Lower lobe of right lung (tissue), 2 donors: ENCODE measurements around the gene RAPGEF2. TPM values are rescaled to one million over a fixed set of nuclear protein-coding genes. Genes with fewer than 3 reads are reported as not detected.

Experiments used
- ATAC-seq, 2 donors: fragments of 200-7000 bp; cut with Tn5 transposase; one replicate each; pipeline ENCODE4 v1.9.1; 2020 to 2022; ENCODE audit warnings: mild to moderate bottlenecking in 2 of 2, moderate library complexity in 2 of 2
- DNase-seq: peaks from one replicate; pipeline ENCODE4 v3.0.0-alpha.2; 2020
- H3K27ac ChIP-seq: fragments of 200-600 bp; one replicate; pipeline ENCODE4 v1.8.0; 2022
- H3K27me3 ChIP-seq: fragments of 200-600 bp; one replicate; pipeline ENCODE4 v1.8.0; 2022; ENCODE audit warnings: low read depth
- H3K36me3 ChIP-seq: fragments of 200-600 bp; one replicate; pipeline ENCODE4 v1.8.0; 2022; ENCODE audit warnings: mild to moderate bottlenecking
- H3K4me1 ChIP-seq: fragments of 200-600 bp; one replicate; pipeline ENCODE4 v1.8.0; 2022
- H3K4me3 ChIP-seq: fragments of 200-600 bp; one replicate; pipeline ENCODE4 v1.8.0; 2022; ENCODE audit warnings: mild to moderate bottlenecking
- H3K9me3 ChIP-seq: fragments of 200-600 bp; one replicate; pipeline ENCODE4 v1.8.0; 2022
- intact Hi-C: fragments of 100-400 bp; cut with DNase I; formaldehyde crosslinking; loops from one replicate; pipeline ENCODE4 v1.11.0; 2022
- total RNA-seq: library from RNA; stranded (reverse); fragmentation: NEBNext Ultra II Directional; extraction: Animal tissue kit (Norgen Biotek cat#: 25700); gene quantifications from one replicate; pipeline ENCODE4 v1.2.1, GENCODE V29; 2021
- TF ChIP-seq, protein P1 (sequence below): fragments of 200-600 bp; IDR thresholded peaks from one replicate; pipeline ENCODE4 v1.8.0; 2022; ENCODE audit warnings: antibody characterized with exemption, mild to moderate bottlenecking
- donor health status: DM: no; HTN: yes; CAD: no; lungs with severe emphysema.

RAPGEF2 gene
- total RNA-seq, 1 donor from 2014 or later, result 66.4 TPM

DNA sequence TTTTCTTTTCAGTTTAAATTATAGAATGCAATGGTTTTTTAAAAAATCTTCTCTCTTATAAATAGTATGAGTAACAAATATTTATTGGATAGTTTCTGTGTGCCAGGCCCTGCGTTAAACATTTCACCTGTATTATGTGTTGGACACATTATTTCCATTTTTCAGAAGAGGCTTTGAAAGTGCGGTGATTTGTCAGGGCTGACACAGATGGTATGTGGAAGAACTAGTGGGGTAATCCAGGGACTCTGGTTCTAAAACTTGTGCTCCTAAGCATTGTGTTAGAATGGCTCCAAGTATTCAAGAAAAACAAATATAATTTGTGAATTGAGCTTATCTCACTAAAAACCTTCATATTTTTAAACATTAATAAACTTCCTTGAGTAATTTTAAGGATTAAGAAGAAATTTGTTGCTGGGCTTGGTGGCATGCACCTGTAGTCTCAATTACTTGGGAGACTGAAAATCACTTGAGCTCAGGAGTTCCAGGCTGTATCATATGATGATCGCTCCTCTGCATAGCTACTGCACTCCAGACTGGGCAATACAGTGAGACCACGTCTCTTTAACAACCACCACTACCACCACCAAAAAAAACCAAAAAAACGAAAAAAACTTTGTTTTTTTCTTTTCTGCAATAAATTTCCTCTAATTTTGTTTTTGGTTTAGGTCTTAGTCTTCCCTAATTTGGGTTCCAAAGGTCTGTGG lies 40.0 kb downstream of the RAPGEF2 start:
- intact Hi-C loops, result no loop called here
- DNase-seq, result no peak
- H3K27ac ChIP-seq, result no peak overlapping the region
- peaks cover 37% of the 10 kb centered on the region for H3K4me1 ChIP-seq
- no peaks in the 10 kb centered on the region for H3K9me3 ChIP-seq
- TF ChIP-seq, protein P1, sequence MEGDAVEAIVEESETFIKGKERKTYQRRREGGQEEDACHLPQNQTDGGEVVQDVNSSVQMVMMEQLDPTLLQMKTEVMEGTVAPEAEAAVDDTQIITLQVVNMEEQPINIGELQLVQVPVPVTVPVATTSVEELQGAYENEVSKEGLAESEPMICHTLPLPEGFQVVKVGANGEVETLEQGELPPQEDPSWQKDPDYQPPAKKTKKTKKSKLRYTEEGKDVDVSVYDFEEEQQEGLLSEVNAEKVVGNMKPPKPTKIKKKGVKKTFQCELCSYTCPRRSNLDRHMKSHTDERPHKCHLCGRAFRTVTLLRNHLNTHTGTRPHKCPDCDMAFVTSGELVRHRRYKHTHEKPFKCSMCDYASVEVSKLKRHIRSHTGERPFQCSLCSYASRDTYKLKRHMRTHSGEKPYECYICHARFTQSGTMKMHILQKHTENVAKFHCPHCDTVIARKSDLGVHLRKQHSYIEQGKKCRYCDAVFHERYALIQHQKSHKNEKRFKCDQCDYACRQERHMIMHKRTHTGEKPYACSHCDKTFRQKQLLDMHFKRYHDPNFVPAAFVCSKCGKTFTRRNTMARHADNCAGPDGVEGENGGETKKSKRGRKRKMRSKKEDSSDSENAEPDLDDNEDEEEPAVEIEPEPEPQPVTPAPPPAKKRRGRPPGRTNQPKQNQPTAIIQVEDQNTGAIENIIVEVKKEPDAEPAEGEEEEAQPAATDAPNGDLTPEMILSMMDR, result no peak
- ATAC-seq, result no peak
- no peaks in the 10 kb centered on the region for H3K36me3 ChIP-seq
- H3K4me3 ChIP-seq, result no peak overlapping the region
- no peaks in the 10 kb centered on the region for H3K27me3 ChIP-seq

GRCh38 chr4:159143687-159144086 lies 40.8 kb downstream of the RAPGEF2 start:
- Histone ChIP-seq H3K27me3 (no peaks in the 10 kb centered on the region), H3K4me3 (no peak overlapping the region), H3K9me3 (no peaks in the 10 kb centered on the region), H3K36me3 (no peaks in the 10 kb centered on the region), H3K4me1 (peaks cover 37% of the 10 kb centered on the region), H3K27ac (no peak overlapping the region)
- intact Hi-C loops, result no loop called here
- TF ChIP-seq, protein P1, result no peak
- ATAC-seq (no peak), DNase-seq (no peak)

DNA sequence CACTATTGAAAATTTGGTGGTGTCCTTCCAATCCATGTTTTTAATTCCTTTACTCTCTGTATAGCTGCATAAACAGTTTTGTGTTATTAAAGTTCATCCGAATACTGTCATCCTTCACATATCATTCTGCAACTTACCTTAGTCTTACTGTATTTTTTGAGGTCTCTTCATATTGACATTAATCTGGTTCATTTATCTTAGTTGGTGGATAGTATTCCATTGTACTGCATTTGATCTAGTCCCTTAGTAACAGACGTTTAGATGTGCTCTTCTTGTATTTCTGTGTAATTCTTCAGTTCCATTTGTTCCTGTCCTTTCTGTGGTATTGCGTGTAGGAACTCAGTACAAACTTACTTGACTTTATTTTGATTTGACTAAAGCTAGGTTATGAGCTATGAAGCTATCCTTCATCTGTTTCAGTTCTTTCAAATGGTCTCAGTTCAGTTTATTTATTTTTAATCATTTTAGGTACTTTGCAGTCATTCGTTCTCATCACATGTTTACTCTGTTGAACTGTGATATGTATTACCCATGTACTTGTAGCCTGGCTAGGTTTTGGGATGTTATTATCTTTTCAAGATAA lies 41.3 kb downstream of the RAPGEF2 start:
- ATAC-seq (no peak), DNase-seq (no peak)
- H3K27ac ChIP-seq, result no peak overlapping the region
- intact Hi-C loops, result no loop called here
- TF ChIP-seq, protein P1, result no peak
- H3K4me1 ChIP-seq, result peaks cover 37% of the 10 kb centered on the region
- no peaks in the 10 kb centered on the region for H3K36me3 ChIP-seq
- H3K4me3 ChIP-seq, result no peak overlapping the region
- H3K9me3 ChIP-seq, result no peaks in the 10 kb centered on the region
- no peaks in the 10 kb centered on the region for H3K27me3 ChIP-seq

DNA sequence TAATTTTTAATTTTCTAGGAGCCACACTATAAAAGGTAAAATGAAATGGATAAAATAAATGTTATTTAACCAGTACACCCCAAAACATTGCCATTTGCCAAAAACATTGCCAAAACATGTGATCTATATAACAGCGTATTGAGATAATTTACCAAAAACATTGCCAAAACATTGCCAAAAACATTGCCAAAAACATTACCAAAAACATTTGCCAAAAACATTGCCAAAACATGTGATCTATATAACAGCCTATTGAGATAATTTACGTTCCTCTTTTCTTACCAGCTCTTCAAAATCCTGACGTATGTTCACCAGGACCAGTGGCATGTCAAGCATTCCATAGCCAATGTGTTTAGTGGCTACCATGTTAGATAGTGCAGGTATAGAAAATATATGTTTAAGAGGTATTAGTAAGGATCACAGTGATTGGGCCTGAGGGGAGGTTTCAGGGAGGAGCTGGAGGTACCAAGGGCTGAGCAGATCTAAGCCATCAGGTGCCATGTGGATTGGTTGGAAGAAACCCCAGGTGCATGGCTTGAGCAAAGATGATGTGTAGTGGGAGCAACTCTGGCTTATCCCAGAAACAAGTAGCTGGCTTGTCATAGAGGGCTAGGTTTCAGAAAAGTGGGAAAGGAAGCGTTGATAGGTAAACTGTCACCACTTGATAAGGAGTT lies 42.6 kb downstream of the RAPGEF2 start:
- no peak for ATAC-seq
- peaks cover 38% of the 10 kb centered on the region for H3K4me1 ChIP-seq
- H3K4me3 ChIP-seq, result no peak overlapping the region
- no peaks in the 10 kb centered on the region for H3K36me3 ChIP-seq
- H3K27me3 ChIP-seq, result no peaks in the 10 kb centered on the region
- H3K9me3 ChIP-seq, result no peaks in the 10 kb centered on the region
- DNase-seq, result no peak
- H3K27ac ChIP-seq, result no peak overlapping the region
- intact Hi-C loops, result no loop called here
- TF ChIP-seq, protein P1, result no peak

DNA sequence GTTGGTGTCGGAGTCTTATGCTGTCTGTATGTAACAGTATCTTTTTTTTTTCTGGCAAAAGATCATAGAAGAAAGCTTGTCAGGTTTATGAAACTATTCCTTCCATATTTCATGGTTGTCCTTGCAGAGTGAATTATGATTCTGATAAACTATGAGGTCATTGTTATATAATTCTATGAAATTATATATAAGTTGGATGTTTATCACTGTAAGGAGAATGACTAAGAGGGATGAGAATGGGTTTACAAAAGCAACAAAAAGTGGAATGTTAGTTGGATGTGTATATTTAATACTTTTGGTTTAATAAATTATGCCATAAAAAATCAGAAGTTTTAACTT lies 43.1 kb downstream of the RAPGEF2 start:
- DNase-seq (no peak), ATAC-seq (no peak)
- Histone ChIP-seq H3K4me1 (peaks cover 38% of the 10 kb centered on the region), H3K4me3 (no peak overlapping the region), H3K36me3 (no peaks in the 10 kb centered on the region), H3K27me3 (no peaks in the 10 kb centered on the region), H3K27ac (no peak overlapping the region), H3K9me3 (no peaks in the 10 kb centered on the region)
- TF ChIP-seq, protein P1, result no peak
- intact Hi-C loops, result no loop called here
